HG03442 (cell line): Measurements from ENCODE around the gene ARSI.

Experiments used
- ATAC-seq: cut with Tn5 transposase; IDR thresholded peaks from one replicate; pipeline ENCODE4 v1.9.1; 2021; ENCODE audit warnings: mild to moderate bottlenecking, moderate library complexity; ENCODE audit not compliant: unreplicated experiment

Gene ARSI

GRCh38 chr5:150309101-150309885 is 6.6 kb upstream of the ARSI start:
- ATAC-seq, result no peak

GRCh38 chr5:150307617-150308426 is 5.1 kb upstream of the ARSI start:
- ATAC-seq, result no peak

GRCh38 chr5:150306775-150307174 is 4.1 kb upstream of the ARSI start:
- no peak for ATAC-seq

- no peak for ATAC-seq
Measured at GRCh38 chr5:150305557-150305956, 2.9 kb upstream of the ARSI start.

- ATAC-seq, result no peak
Measured at GRCh38 chr5:150305095-150305494, 2.4 kb upstream of the ARSI start.

- no peak for ATAC-seq
Measured at GRCh38 chr5:150304481-150305081, 1.9 kb upstream of the ARSI start.

- no peak for ATAC-seq
Measured at GRCh38 chr5:150303660-150304386, 1.1 kb upstream of the ARSI start.

GRCh38 chr5:150303070-150303615 is 438 bp upstream of the ARSI start:
- ATAC-seq, result no peak

- no peak for ATAC-seq
Measured at GRCh38 chr5:150301901-150302300, 804 bp downstream of the ARSI start.

GRCh38 chr5:150301170-150301505 is 1.6 kb downstream of the ARSI start:
- ATAC-seq, result no peak

GRCh38 chr5:150300496-150301169 is 2.1 kb downstream of the ARSI start:
- no peak for ATAC-seq

GRCh38 chr5:150299571-150300327 is 3.0 kb downstream of the ARSI start:
- ATAC-seq, result no peak

GRCh38 chr5:150298701-150299451 is 3.8 kb downstream of the ARSI start:
- no peak for ATAC-seq

- ATAC-seq, result no peak
Measured at GRCh38 chr5:150297934-150298595, 4.6 kb downstream of the ARSI start.

GRCh38 chr5:150297236-150297890 is 5.3 kb downstream of the ARSI start:
- ATAC-seq, result no peak

GRCh38 chr5:150296496-150296895 is 6.2 kb downstream of the ARSI start:
- no peak for ATAC-seq

- no peak for ATAC-seq
Measured at GRCh38 chr5:150295741-150296486, 6.8 kb downstream of the ARSI start.
